GM19023 (cell line): ENCODE data around the gene MYH8.

Experiments
- ATAC-seq: cut with Tn5 transposase; IDR thresholded peaks from one replicate; pipeline ENCODE4 v1.9.1; 2021; ENCODE audit warnings: mild to moderate bottlenecking, moderate library complexity; ENCODE audit not compliant: unreplicated experiment

Gene MYH8

DNA sequence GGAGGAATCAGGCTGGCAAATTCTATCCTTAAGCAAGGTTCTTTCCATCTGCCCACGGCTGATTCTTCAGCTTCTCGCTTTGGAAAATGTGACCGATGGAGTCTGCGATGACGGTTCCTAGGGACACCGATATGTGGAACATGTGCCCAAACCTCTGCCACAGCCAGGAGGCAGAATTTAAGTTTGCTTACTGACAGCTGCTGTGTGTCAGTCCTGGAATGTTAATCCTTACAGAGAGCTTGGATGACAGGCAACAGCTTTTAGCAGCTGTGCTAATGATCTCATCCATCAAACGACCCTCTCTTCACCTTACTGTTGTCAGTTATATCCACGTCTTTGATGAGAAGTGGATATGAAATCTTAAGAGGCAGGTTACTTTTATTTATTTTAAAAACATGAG, 37.6 kb downstream of the MYH8 start:
- no peak for ATAC-seq

DNA sequence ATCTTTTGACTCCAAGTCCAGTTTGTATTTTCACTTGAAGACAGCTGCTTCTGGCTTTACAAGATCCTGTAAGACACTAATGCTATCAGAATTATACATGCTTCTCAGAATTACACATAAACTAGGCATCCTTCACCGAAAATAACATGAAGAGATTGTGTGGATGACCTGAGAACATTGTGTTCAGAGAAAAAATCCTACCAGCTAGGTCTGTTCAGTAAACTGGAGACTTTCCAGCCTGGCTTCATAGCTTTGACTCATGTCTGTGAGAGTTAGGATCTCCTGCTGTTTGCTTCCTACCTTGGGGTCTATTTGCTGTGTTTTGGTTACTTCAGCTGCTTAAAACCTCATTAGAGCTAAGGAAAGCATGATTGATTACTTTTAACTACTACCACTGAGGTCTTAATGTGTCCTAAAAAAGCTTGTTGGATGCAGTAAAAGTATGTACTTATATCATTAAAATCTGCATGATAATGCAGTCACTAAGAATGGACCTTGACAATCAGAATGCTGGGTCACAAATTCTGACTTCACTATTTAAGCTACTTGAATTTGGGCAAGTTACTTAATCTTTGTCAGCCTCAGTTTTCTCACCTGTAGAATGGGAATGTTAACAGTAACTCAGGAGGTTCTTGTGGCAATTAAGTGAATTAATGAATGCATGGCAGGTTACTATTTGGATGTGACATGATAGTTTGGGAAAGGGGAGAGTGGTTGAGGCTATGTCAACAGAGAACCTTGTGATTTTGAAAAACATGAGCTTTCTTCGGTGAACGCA, 40.9 kb downstream of the MYH8 start:
- no peak for ATAC-seq

DNA sequence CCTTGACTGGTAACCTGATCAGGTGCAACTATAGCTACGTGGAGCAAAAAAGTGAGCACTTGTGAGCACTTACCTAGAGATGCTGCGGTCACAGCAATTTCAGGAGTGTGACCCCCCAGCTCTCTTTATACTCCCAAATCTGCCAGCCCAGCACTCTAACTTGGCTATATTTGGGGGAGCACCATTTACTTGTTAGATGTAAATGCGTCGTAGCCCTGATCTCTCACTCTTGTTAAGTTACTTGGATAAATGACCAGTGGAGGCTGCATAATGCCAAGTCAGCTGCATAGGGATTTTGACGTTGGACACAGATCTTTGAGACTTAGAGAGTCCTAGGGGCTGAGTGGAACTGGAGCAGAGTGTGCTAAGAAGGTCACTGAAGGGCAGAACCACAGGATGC, 48.8 kb downstream of the MYH8 start, which contains the start of gene MYH13:
MYH13 (minus strand) TSS at position 101 of the 400 bp plus-strand sequence. CDS start 8,476 bp downstream, outside the sequence.
- no peak for ATAC-seq

DNA sequence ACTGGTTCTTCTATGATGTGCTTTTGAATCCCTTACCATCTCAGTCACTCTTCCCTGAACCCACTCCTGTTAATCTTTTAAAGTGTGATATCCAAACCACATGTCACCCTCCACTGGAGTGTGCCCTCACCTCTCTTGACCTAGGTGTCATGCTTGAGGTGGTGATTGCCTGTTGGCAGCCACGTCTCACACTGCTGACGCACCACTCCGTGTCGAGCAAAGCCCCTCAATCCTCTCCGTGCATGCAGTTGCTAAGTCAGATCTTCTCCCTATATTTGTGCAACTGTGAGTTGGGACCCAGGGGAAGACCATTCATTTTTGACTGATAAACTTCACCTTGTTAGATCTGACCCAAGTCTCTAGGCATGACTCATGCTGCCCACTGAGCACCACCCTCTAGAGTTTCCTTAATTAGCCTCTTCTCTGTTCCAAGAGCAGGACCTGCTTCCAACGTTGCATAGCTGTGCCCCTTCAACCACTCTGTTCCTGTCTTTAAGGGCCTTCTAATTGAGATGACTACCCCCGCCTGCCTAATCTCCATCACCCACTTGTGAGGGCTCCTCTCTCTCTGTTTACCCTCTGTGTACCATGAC, 51.6 kb downstream of the MYH8 start:
- ATAC-seq: no peak

DNA sequence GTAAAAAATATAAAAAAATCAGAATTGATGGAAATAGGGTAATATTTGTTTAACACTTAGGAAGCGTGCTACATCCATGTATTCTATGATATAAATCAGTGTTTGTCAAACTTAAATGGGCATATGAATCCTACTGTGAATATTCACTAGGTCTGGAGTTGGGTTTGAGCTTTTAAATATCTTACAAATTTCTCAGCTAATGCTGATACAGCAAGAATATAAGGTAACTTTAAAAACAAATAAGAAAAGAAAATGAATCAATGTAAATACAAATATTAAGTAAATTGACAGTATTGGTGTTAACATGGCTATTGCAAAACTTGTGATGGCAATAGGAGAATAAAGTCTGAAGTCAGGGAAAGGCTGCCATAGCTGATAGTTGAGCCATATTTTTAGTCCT, 52.5 kb downstream of the MYH8 start:
- ATAC-seq: no peak

DNA sequence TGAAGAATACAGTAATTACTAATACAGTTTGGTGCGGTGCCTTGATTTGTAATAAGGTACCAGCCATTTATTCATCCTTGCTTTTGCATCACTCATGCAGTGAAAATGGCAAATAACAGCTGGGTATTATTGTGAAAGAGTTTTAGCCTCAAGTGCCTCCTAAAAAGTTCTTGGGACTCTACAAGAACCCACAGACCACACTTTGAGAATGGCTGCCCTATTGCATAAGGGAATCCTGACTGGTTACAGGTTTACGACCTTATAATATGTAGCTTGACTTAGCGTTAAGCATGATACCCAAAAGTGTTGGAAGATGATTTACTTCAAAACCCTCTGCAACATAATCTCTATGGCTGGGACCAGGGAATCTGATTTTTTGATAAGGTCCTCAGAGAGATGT, 53.2 kb downstream of the MYH8 start:
- ATAC-seq: no peak

DNA sequence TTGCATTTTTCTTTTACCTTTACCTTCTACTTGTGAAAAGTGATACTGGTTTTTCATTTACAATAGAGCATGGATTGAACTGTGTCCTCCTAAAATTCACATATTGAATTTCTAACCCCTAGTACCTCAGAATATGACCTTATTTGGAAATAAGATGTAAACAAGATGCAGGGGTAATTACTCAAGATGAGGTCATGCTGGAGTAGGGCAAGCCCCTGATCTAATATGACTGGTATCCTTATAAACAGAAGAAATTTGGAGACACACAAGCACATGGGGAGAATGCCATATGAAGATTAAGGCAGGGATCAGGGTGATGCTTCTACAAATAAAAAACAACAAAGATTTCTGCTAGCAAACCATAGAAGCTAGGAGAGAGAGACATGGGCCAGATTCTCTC, 61.2 kb downstream of the MYH8 start:
- ATAC-seq: no peak

DNA sequence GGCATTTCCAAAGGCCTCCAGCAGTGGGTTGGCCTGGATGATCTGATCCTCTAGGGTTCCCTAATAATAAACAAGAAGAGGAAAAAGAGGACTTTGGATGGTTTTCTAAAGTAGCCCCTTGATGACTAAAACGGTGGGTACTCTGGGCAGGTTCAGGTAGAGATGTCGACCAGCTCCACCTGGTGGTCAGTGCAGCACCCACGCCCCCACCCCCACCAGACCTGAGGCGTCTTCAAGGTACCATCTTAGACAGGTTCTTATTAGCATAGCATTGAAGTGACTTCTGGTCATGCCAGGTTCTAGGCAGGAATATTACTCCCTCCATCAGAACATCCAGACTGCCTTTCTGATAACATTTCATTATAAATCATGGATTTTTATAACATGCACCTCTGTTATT, 64.0 kb downstream of the MYH8 start:
- ATAC-seq: no peak

DNA sequence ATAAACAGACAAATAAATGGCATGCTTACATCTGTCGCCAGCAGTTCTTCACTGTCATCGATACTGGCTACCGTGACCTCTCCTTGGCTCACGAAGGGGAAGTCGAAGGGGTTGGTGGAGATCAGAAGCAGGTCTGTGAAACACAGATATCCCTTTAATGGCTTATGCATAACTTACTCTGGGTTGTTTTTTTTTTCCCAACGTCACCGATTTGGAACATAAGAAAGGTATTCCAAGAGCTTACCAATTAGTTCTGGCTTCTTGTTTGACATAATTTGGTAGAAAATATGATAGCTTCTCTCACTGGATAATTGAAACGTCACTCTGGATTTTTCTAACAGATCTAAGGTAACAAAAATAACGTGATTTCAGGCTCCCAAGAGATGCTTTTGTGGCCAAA, 67.1 kb downstream of the MYH8 start:
- ATAC-seq: no peak

DNA sequence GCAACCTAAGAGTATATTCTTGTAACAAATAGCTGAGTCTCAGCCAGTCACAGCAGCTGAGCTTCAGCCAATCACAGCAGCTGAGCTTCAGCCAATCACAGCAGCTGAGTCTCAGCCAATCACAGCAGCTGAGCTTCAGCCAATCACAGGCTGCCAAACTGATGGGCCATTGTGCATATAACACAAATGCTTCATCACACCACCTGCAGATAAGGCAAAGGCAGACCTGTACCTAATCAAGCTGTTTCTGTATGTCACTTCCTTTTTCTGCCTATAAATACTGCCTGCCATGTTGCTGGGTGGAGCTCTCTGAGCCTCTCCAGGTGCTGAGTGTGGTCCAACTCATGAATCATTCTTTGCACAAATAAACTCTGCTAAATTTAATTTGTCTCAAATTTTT, 68.9 kb downstream of the MYH8 start:
- no peak for ATAC-seq

DNA sequence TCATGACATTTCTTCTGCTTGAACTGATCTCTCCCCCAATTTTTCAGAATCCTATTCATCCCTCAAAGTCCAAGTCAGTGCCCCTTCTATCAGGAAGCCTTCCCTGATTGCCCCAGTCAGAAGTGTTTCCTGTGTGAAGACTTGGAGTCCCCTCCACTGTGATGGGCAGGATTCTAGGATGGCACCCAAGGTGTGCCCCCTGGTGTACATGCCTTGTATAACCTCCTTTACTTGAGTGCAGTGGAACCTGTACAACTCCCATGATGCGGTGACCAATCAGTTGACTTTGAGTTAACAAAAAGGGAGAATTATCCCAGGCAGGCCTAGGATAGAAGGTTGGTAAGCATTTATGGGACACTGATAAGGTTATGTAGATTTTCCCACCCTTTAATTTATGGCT, 72.3 kb downstream of the MYH8 start:
- no peak for ATAC-seq

DNA sequence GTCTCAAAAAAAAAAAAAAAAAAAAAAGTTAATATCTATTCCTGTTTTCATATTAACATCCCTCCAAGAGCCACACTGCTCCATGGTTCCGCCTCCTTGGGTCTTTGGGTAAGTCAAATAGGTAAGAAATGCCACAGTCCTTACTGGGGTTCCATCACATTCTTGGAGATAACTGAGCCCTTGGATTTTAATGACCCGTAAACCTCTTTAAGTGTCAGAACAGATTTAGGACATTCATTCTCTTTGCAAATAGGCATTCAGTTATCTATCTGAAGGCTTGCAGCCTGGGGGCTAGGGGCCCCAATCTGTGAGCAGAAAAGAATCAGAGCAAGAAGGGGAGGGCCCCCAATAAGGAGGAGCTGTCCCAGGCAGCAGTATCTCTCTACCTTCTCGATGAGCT, 76.9 kb downstream of the MYH8 start:
- ATAC-seq: no peak
